Ovary (tissue), 9 donors: ENCODE measurements around the gene BMERB1. TPM values are rescaled to one million over a fixed set of nuclear protein-coding genes. Genes with fewer than 3 reads are reported as not detected.

ENCODE experiments used
- DNase-seq, 5 donors: peaks; one replicate each; pipeline ENCODE4 v3.0.0-alpha.2; 2019 to 2020
- H3K27ac ChIP-seq, 2 donors: fragments of 200-600 bp; one replicate each; pipeline versions ENCODE4 v1.5.1 to v1.8.0; 2019 to 2022
- H3K27me3 ChIP-seq: fragments of 200-600 bp; one replicate; pipeline ENCODE4 v1.8.0; 2022
- H3K36me3 ChIP-seq: fragments of 200-600 bp; sonication (generic); one replicate; pipeline ENCODE4 v1.5.1; 2019
- H3K4me1 ChIP-seq: one replicate; pipeline ENCODE4 v1.8.1; 2013; ENCODE audit warnings: mild to moderate bottlenecking, moderate library complexity; ENCODE audit not compliant: insufficient read depth
- H3K4me3 ChIP-seq: fragments of 200-600 bp; sonication (generic); one replicate; pipeline ENCODE4 v1.5.1; 2017
- H3K9me3 ChIP-seq, 2 donors: fragments of 200-600 bp in 1 of 2; sonication (generic) in 1 of 2; one replicate each; pipeline versions ENCODE4 v1.5.1 to v1.8.1; 2013 to 2019; ENCODE audit warnings: mild to moderate bottlenecking in 1 of 2, moderate library complexity in 1 of 2
- EP300 ChIP-seq: sonication (generic); formaldehyde crosslinking; IDR thresholded peaks from one replicate; pipeline ENCODE4 v1.6.1; 2017; ENCODE audit warnings: antibody characterized with exemption
- POLR2A ChIP-seq: fragments of 450-650 bp; IDR thresholded peaks from one replicate; pipeline ENCODE4 v1.6.1; 2017; ENCODE audit warnings: antibody characterized with exemption, mild to moderate bottlenecking, moderate library complexity
- WGBS, 3 donors: extraction: QIAGEN DNeasy Blood & Tissue Kit in 1 of 3; methylation state at CpG; one replicate each; pipeline versions ENCODE4 v1.1.5 to v1.1.7; 2013 to 2017; 5-methylcytosine and 5-hydroxymethylcytosine counted together
- intact Hi-C, 4 donors: fragments of 100-400 bp; cut with DNase I; formaldehyde crosslinking; loops; one replicate each; pipeline versions ENCODE4 v1.11.0 to v1.15.1; 2022 to 2023
- polyA plus RNA-seq, 2 donors: library from polyadenylated mRNA; stranded (reverse); fragments of 200-250 nt in 1 of 2; fragments of 350-450 nt in 1 of 2; fragmentation: Illumina TruSeq in 1 of 2; extraction: RNeasy Lipid Tissue Mini Kit (QIAGEN cat#74804) in 1 of 2; gene quantifications; one replicate each; pipeline ENCODE4 v1.2.3, GENCODE V29; 2013 to 2014
- total RNA-seq, 7 donors: library from RNA; depleted of rRNA in 2 of 7; stranded (reverse); fragments of >200 nt in 2 of 7; fragmentation: NEBNext Ultra II Directional in 3 of 7; extraction: Animal tissue kit (Norgen Biotek cat#: 25700) in 3 of 7; gene quantifications; one replicate each; pipeline versions ENCODE4 v1.1.0 to v1.2.4, GENCODE V29; 2016 to 2023
- TF ChIP-seq, protein P1 (sequence below), 3 donors: fragments of 450-650 bp in 2 of 3; fragments of 200-600 bp in 1 of 3; IDR thresholded peaks; one replicate each; pipeline versions ENCODE4 v1.5.1 to v1.8.0; 2016 to 2022; ENCODE audit warnings: antibody characterized with exemption in 3 of 3, mild to moderate bottlenecking in 1 of 3
- donor health status: DM: no; HTN: no; CAD: no; lungs with moderate emphysema.
- donor health status: DM: no; HTN: no; CAD: no.
- donor health status: Bipolar disorder and iron deficiency.
- donor health status: DM: yes; HTN: yes; CAD: no.
- donor health status: DM: no; HTN: no; CAD: no.
- donor health status: DM: yes; HTN: yes; CAD: no.

The BMERB1 gene
- total and polyA plus RNA-seq, 9 donors = 22.6 to 77.5 (median 65.2) TPM

DNA sequence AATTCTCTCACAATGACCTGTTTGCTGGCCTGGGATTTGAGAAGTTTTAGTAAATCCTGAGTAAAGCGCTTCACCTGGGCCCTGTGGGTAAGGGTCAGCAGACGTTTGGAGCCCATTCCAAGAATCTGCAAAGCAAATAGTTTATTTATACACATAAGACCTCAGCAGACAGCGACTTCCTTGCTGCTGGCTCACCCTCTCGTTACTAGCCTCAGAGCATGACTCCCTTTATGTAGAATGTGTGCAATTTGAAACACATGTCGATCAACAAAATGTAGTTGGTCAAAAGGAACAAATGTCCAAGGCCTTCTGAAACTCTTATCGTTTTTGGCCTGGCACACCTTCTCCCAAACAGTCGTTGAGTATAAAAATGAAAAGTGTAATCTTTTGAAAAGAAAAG lies 177.2 kb downstream of the BMERB1 start:
- no peaks in the 10 kb centered on the region for H3K36me3 ChIP-seq
- intact Hi-C loops = no loop called here
- no peaks in the 10 kb centered on the region for H3K4me1 ChIP-seq
- H3K27ac ChIP-seq = peak overlapping the region in 1 of 2 donors; percentile 10
- TF ChIP-seq, protein P1, sequence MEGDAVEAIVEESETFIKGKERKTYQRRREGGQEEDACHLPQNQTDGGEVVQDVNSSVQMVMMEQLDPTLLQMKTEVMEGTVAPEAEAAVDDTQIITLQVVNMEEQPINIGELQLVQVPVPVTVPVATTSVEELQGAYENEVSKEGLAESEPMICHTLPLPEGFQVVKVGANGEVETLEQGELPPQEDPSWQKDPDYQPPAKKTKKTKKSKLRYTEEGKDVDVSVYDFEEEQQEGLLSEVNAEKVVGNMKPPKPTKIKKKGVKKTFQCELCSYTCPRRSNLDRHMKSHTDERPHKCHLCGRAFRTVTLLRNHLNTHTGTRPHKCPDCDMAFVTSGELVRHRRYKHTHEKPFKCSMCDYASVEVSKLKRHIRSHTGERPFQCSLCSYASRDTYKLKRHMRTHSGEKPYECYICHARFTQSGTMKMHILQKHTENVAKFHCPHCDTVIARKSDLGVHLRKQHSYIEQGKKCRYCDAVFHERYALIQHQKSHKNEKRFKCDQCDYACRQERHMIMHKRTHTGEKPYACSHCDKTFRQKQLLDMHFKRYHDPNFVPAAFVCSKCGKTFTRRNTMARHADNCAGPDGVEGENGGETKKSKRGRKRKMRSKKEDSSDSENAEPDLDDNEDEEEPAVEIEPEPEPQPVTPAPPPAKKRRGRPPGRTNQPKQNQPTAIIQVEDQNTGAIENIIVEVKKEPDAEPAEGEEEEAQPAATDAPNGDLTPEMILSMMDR (IDR thresholded peaks at IDR 0.05) = no peak
- TF ChIP-seq EP300 (no peak), POLR2A (no peak)
- 13 to 37% (median 15%) methylated on average over 7 of the region's 7 CpGs for WGBS, 3 donors
- DNase-seq = no peak
- no peaks in the 10 kb centered on the region for H3K27me3 ChIP-seq
- H3K4me3 ChIP-seq = no peak overlapping the region
- H3K9me3 ChIP-seq = no peaks in the 10 kb centered on the region

DNA sequence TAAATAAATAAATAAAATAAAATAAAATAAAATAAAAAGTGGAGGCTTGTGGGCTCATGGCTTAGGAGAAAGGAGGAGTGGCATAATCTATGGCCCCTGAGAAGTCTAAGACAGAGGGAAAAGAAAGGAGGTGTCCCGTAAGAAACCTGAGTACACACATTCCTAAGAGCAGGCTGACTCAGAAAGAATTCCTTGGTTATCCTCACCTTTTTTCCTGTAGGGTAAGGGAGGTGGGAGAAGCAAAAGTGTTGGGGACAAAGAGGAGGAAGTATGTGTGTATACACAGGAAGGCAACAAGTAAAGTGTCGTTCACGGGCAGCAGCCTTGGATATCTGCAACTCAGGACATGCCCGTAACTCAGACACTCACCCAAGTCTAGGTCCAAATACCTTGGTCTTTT lies 179.3 kb downstream of the BMERB1 start:
- no peak for DNase-seq
- Histone ChIP-seq H3K9me3 (no peaks in the 10 kb centered on the region), H3K27ac (no peak overlapping the region), H3K27me3 (no peaks in the 10 kb centered on the region), H3K4me1 (no peaks in the 10 kb centered on the region), H3K36me3 (no peaks in the 10 kb centered on the region), H3K4me3 (no peak overlapping the region)
- TF ChIP-seq, protein P1 (IDR thresholded peaks at IDR 0.05) = no peak
- TF ChIP-seq POLR2A (no peak), EP300 (no peak)
- WGBS, 3 donors = 93 to 98% (median 94%) methylated on average over 4 of the region's 4 CpGs
- intact Hi-C loops = no loop called here

DNA sequence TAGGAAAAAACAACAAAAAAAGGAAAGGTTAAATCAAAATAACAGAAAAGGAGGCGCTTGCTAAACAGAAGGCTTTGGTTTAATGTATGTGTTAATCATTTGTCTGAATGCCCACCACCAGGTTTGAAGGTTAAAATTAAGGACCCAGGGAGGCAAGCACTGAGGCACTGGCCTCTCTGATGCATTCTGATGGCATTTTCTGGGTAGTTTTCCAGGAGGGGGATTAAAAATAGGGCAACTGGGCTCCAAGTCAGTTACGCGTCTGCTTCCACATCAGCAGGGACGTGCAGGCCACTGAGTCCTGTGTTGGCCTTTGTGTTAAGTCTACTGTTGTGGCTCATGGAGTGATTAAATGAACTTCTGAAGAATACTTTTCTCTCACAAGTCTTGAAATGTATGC lies 181.6 kb downstream of the BMERB1 start:
- no peaks in the 10 kb centered on the region for H3K27me3 ChIP-seq
- 95 to 96% (median 95%) methylated on average over 4 of the region's 4 CpGs for WGBS, 3 donors
- H3K36me3 ChIP-seq = no peaks in the 10 kb centered on the region
- no peaks in the 10 kb centered on the region for H3K4me1 ChIP-seq
- H3K9me3 ChIP-seq = no peaks in the 10 kb centered on the region
- no peak overlapping the region for H3K4me3 ChIP-seq
- intact Hi-C loops = no loop called here
- TF ChIP-seq EP300 (no peak), POLR2A (no peak)
- TF ChIP-seq, protein P1 (IDR thresholded peaks at IDR 0.05) = no peak
- DNase-seq = no peak
- H3K27ac ChIP-seq = no peak overlapping the region

DNA sequence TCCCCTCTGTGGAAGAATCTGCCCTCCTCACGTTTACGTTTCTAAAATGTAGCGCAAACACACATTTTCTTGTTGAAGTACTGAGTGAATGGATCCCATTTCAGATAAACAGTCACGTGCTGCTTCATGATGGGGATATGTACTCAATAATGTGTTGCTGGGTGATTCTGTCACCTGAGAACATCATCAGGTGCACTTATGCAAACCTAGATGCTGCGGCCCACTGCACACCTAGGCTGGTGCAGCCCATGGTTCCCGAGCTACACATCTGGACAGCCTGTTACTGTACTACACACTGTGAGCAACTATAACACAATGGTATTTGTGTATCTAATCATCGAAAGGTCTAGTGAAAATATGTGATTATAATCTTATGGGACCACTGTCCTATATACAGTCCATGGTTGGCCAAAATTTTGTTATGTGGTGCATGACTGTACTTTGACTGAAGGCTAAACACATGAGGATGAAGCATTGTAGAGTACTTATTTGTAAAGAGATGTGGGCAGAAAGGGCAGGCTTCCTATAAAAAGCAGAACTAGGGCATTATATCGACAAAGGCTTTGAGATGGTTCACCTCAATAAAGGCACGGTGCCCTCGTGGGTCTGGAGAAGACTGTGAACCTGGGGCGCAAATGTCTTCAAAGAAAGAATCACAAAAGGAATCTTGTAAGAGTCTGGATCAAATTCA lies 182.2 kb downstream of the BMERB1 start:
- no peak overlapping the region for H3K27ac ChIP-seq
- no peaks in the 10 kb centered on the region for H3K9me3 ChIP-seq
- no peaks in the 10 kb centered on the region for H3K27me3 ChIP-seq
- TF ChIP-seq POLR2A = no peak
- no peak for TF ChIP-seq EP300
- TF ChIP-seq, protein P1 (IDR thresholded peaks at IDR 0.05) = no peak
- H3K4me3 ChIP-seq = no peak overlapping the region
- H3K4me1 ChIP-seq = no peaks in the 10 kb centered on the region
- intact Hi-C loops = no loop called here
- H3K36me3 ChIP-seq = no peaks in the 10 kb centered on the region
- WGBS, 3 donors = 90 to 92% (median 91%) methylated on average over 11 of the region's 11 CpGs
- no peak for DNase-seq
